Ishikawa (cell line): ENCODE results near the gene MTUS2.

Experiments
- CEBPB ChIP-seq: IDR thresholded peaks from 2 replicates; pipeline ENCODE4 v1.6.1; 2012
- EP300 ChIP-seq: IDR thresholded peaks from 2 replicates; pipeline ENCODE4 v1.6.1; 2012; ENCODE audit warnings: borderline replicate concordance
- MAX ChIP-seq: IDR thresholded peaks from 2 replicates; pipeline ENCODE4 v1.6.1; 2012
- RAD21 ChIP-seq: IDR thresholded peaks from 2 replicates; pipeline ENCODE4 v1.6.1; 2012; ENCODE audit warnings: low read depth
- TAF1 ChIP-seq: IDR thresholded peaks from 2 replicates; pipeline ENCODE4 v1.6.1; 2012; ENCODE audit warnings: low read depth, mild to moderate bottlenecking
- TCF12 ChIP-seq: IDR thresholded peaks from 2 replicates; pipeline ENCODE4 v1.6.1; 2012; ENCODE audit warnings: low read depth
- YY1 ChIP-seq: IDR thresholded peaks from 2 replicates; pipeline ENCODE4 v1.6.1; 2012; ENCODE audit warnings: low read depth
- ZBTB7A ChIP-seq: IDR thresholded peaks from 2 replicates; pipeline ENCODE4 v1.6.1; 2012; ENCODE audit warnings: low read depth

GRCh38 chr13:28843639-28844038 lies 23.5 kb downstream of the MTUS2 start:
- TF ChIP-seq TAF1 (no peak), CEBPB (no peak), YY1 (no peak), MAX (no peak), RAD21 (no peak), TCF12 (no peak), ZBTB7A (no peak), EP300 (no peak)
